DMS 273 treated with DMSO at 0.1 percent for 48 hours (cell line): ENCODE data around the gene FXYD2.
A peak's percentile ranks its signal among the peaks of the same experiment; 100 is the strongest.
"Not testable (repeated sequence)": the region's sequence is repeated elsewhere in the genome, so short reads cannot be mapped to it uniquely, and the experiment has no call there.

Experiments used
- DNase-seq: peaks from one replicate; lab custom pipeline; 2025; lab: John Stamatoyannopoulos, UW

The FXYD2 gene

GRCh38 chr11:117824571-117825537 lies at the start of gene FXYD2:
TSS of gene FXYD2 (minus strand) at chr11:117824744. CDS start at chr11:117824678, 66 bp downstream.
- no peak for DNase-seq

- DNase-seq, result no peak
Measured at GRCh38 chr11:117873828-117874125, 49.2 kb upstream of the FXYD2 start.

- DNase-seq, result no peak
Measured at GRCh38 chr11:117872975-117873827, 48.7 kb upstream of the FXYD2 start.

GRCh38 chr11:117872420-117872961 lies 47.9 kb upstream of the FXYD2 start:
- DNase-seq, result no peak

- no peak for DNase-seq
Measured at GRCh38 chr11:117871784-117872183, 47.2 kb upstream of the FXYD2 start.

GRCh38 chr11:117871160-117871559 lies 46.6 kb upstream of the FXYD2 start:
- DNase-seq, result no peak

GRCh38 chr11:117870103-117870952 lies 45.8 kb upstream of the FXYD2 start:
- DNase-seq, result peak; percentile 33

GRCh38 chr11:117869604-117870003 lies 45.1 kb upstream of the FXYD2 start:
- DNase-seq, result no peak

- DNase-seq, result no peak
Measured at GRCh38 chr11:117868815-117869561, 44.4 kb upstream of the FXYD2 start.

GRCh38 chr11:117868088-117868487 lies 43.5 kb upstream of the FXYD2 start:
- no peak for DNase-seq

- no peak for DNase-seq
Measured at GRCh38 chr11:117866526-117866925, 42.0 kb upstream of the FXYD2 start.

GRCh38 chr11:117865546-117865945 lies 41.0 kb upstream of the FXYD2 start:
- not testable (repeated sequence) for DNase-seq

GRCh38 chr11:117863383-117863782 lies 38.8 kb upstream of the FXYD2 start:
- DNase-seq, result no peak

GRCh38 chr11:117862753-117863152 lies 38.2 kb upstream of the FXYD2 start:
- DNase-seq, result no peak

- no peak for DNase-seq
Measured at GRCh38 chr11:117862019-117862725, 37.6 kb upstream of the FXYD2 start.

- peak; percentile 63 for DNase-seq
Measured at GRCh38 chr11:117861151-117862018, 36.8 kb upstream of the FXYD2 start.

- DNase-seq, result no peak
Measured at GRCh38 chr11:117860139-117860538, 35.6 kb upstream of the FXYD2 start.

- no peak for DNase-seq
Measured at GRCh38 chr11:117859488-117860112, 35.1 kb upstream of the FXYD2 start.

- no peak for DNase-seq
Measured at GRCh38 chr11:117859061-117859460, 34.5 kb upstream of the FXYD2 start.
